ENCODE measurements around the gene PPP1R14D.

Gene PPP1R14D

GRCh38 chr15:40766906-40767837, 61.3 kb downstream of the PPP1R14D start:
- peak overlapping the region; percentile 47 for H3K27ac ChIP-seq
- DNase-seq (ENCODE audit: low read depth, low spot score): no peak

- H3K27ac ChIP-seq: peak overlapping the region; percentile 47
- DNase-seq (ENCODE audit: low read depth, low spot score): no peak
Measured at GRCh38 chr15:40766194-40766815, 62.2 kb downstream of the PPP1R14D start.
